Ascending aorta (tissue), 2 donors: ENCODE data around the gene VGF. TPM values are rescaled to one million over a fixed set of nuclear protein-coding genes. Genes with fewer than 3 reads are reported as not detected.
A peak's percentile ranks its signal among the peaks of the same experiment; 100 is the strongest.

Experiments used
- DNase-seq, 2 donors: peaks; one replicate each; pipeline ENCODE4 v3.0.0-alpha.2; 2019; ENCODE audit warnings: low spot score in 2 of 2
- H3K27ac ChIP-seq, 2 donors: fragments of 200-600 bp; sonication (generic); one replicate each; pipeline ENCODE4 v1.5.1; 2016 to 2017; ENCODE audit warnings: mild to moderate bottlenecking in 1 of 2
- H3K27me3 ChIP-seq: fragments of 200-600 bp; sonication (generic); one replicate; pipeline ENCODE4 v1.5.1; 2017
- H3K36me3 ChIP-seq, 2 donors: fragments of 200-600 bp; sonication (generic); one replicate each; pipeline ENCODE4 v1.5.1; 2016
- H3K4me1 ChIP-seq, 2 donors: fragments of 200-600 bp; sonication (generic); one replicate each; pipeline ENCODE4 v1.5.1; 2016 to 2017; ENCODE audit warnings: mild to moderate bottlenecking in 1 of 2
- H3K4me3 ChIP-seq, 2 donors: fragments of 200-600 bp; sonication (generic); one replicate each; pipeline ENCODE4 v1.5.1; 2016 to 2017; ENCODE audit warnings: mild to moderate bottlenecking in 1 of 2
- H3K9me3 ChIP-seq, 2 donors: fragments of 200-600 bp; sonication (generic); one replicate each; pipeline ENCODE4 v1.5.1; 2016
- CTCF ChIP-seq, 3 experiments: fragments of 200-600 bp in 2 of 3; fragments of 450-650 bp in 1 of 3; sonication (generic) in 2 of 3; IDR thresholded peaks; one replicate each; pipeline ENCODE4 v1.5.1; 2016 to 2019; ENCODE audit warnings: antibody characterized with exemption in 3 of 3, mild to moderate bottlenecking in 1 of 3, moderate library complexity in 1 of 3
- intact Hi-C: fragments of 100-400 bp; cut with DNase I; formaldehyde crosslinking; loops from one replicate; pipeline ENCODE4 v1.15.1; 2023
- total RNA-seq: library from RNA; depleted of rRNA; stranded (reverse); fragments of >200 nt; gene quantifications from one replicate; pipeline ENCODE4 v1.1.0, GENCODE V29; 2016

VGF gene
- total RNA-seq, 1 donor from 2014 or later: not detected

- Histone ChIP-seq H3K9me3 (no peaks in the 10 kb centered on the region), H3K27me3 (peaks cover 27% of the 10 kb centered on the region), H3K4me1 (peaks cover 24 to 26% of the 10 kb centered on the region in 2 donors), H3K36me3 (peaks cover 8 to 37% of the 10 kb centered on the region in 2 donors), H3K27ac (no peak overlapping the region), H3K4me3 (no peak overlapping the region)
- TF ChIP-seq CTCF (IDR thresholded peaks at IDR 0.05): no peak
- no peak for DNase-seq
- intact Hi-C loops: no loop called here
Measured at GRCh38 chr7:101159696-101160674, 5.4 kb downstream of the VGF start.

GRCh38 chr7:101156866-101157589 lies 8.3 kb downstream of the VGF start:
- peaks cover 8 to 37% of the 10 kb centered on the region in 2 donors for H3K36me3 ChIP-seq
- intact Hi-C loops: no loop called here
- no peak for TF ChIP-seq CTCF (IDR thresholded peaks at IDR 0.05)

GRCh38 chr7:101156277-101156676 lies 9.1 kb downstream of the VGF start:
- no peak overlapping the region for H3K27ac ChIP-seq

More at GRCh38 chr7:101156866-101157589, 8.3 kb downstream of the VGF start:
- H3K27ac ChIP-seq: no peak overlapping the region
- no peak for DNase-seq
- H3K27me3 ChIP-seq: peaks cover 3% of the 10 kb centered on the region
- H3K9me3 ChIP-seq: no peaks in the 10 kb centered on the region
- H3K4me3 ChIP-seq: no peak overlapping the region
- H3K4me1 ChIP-seq: peaks cover 3% of the 10 kb centered on the region in 2 donors

GRCh38 chr7:101155303-101155702 lies 10.1 kb downstream of the VGF start:
- Histone ChIP-seq H3K27me3 (no peaks in the 10 kb centered on the region), H3K27ac (no peak overlapping the region), H3K9me3 (no peaks in the 10 kb centered on the region), H3K4me1 (peaks cover 3% of the 10 kb centered on the region in 2 donors), H3K4me3 (peak overlapping the region; percentile 73 to 87), H3K36me3 (peaks cover 8 to 33% of the 10 kb centered on the region in 2 donors)
- intact Hi-C loops: loop anchor here (2.0 kb wide), 1 partner anchor 63 kb away; the partner anchor contains the start of gene ZNHIT1
- no peak for DNase-seq
- no peak for TF ChIP-seq CTCF (IDR thresholded peaks at IDR 0.05)

More at GRCh38 chr7:101156277-101156676, 9.1 kb downstream of the VGF start:
- no peak overlapping the region for H3K4me3 ChIP-seq
- H3K27me3 ChIP-seq: no peaks in the 10 kb centered on the region
- no peak for TF ChIP-seq CTCF (IDR thresholded peaks at IDR 0.05)
- H3K36me3 ChIP-seq: peaks cover 8 to 37% of the 10 kb centered on the region in 2 donors
- DNase-seq: no peak
- H3K9me3 ChIP-seq: no peaks in the 10 kb centered on the region
- peaks cover 3% of the 10 kb centered on the region in 2 donors for H3K4me1 ChIP-seq
- intact Hi-C loops: no loop called here

GRCh38 chr7:101154693-101155102 lies 10.7 kb downstream of the VGF start:
- no peak for DNase-seq
- H3K27me3 ChIP-seq: no peaks in the 10 kb centered on the region
- peak overlapping the region; percentile 73 to 87 for H3K4me3 ChIP-seq
- H3K27ac ChIP-seq: no peak overlapping the region
- H3K36me3 ChIP-seq: peaks cover 8 to 29% of the 10 kb centered on the region in 2 donors
- no peaks in the 10 kb centered on the region for H3K9me3 ChIP-seq
- intact Hi-C loops: loop anchor here (1.0 to 2.0 kb wide), 2 partner anchors 15 to 64 kb away; partner anchors contain the start of gene ZNHIT1
- H3K4me1 ChIP-seq: peaks cover 3% of the 10 kb centered on the region in 2 donors
- TF ChIP-seq CTCF (IDR thresholded peaks at IDR 0.05): no peak
